ENCODE results near the gene RNF4. TPM values are rescaled to one million over a fixed set of nuclear protein-coding genes. Genes with fewer than 3 reads are reported as not detected.
A peak's percentile ranks its signal among the peaks of the same experiment; 100 is the strongest.

RNF4 gene
- total and polyA plus RNA-seq, 7 donors: 18.1 to 50.2 (median 30.7) TPM

GRCh38 chr4:2489081-2489805, 20.3 kb downstream of the RNF4 start:
- intact Hi-C loops (cut with DNase I): no loop called here
- no peaks in the 10 kb centered on the region for H3K27me3 ChIP-seq (ENCODE audit: insufficient read depth in 3 of 3, low read length in 2 of 3)
- ATAC-seq: peak in 1 of 4 donors; percentile 15
- H3K27ac ChIP-seq: no peak overlapping the region
- H3K4me1 ChIP-seq: peaks cover 19% of the 10 kb centered on the region
- H3K36me3 ChIP-seq (ENCODE audit: insufficient read depth in 1 of 2, low read depth in 1 of 2): peaks cover 7 to 40% of the 10 kb centered on the region in 2 donors
- 86 to 89% (median 89%) methylated on average over 20 of the region's 20 CpGs for WGBS, 3 donors
- no peak overlapping the region for H3K4me3 ChIP-seq
- no peaks in the 10 kb centered on the region for H3K9me3 ChIP-seq
- no peak for DNase-seq
- TF ChIP-seq CTCF (IDR thresholded peaks at IDR 0.05): no peak

- Histone ChIP-seq H3K4me1 (peaks cover 11% of the 10 kb centered on the region), H3K27ac (no peak overlapping the region), H3K4me3 (no peak overlapping the region), H3K27me3 (ENCODE audit: insufficient read depth in 3 of 3, low read length in 2 of 3) (no peaks in the 10 kb centered on the region), H3K36me3 (ENCODE audit: insufficient read depth in 1 of 2, low read depth in 1 of 2) (peaks cover 6 to 40% of the 10 kb centered on the region in 2 donors), H3K9me3 (no peaks in the 10 kb centered on the region)
- ATAC-seq: no peak
- TF ChIP-seq CTCF (IDR thresholded peaks at IDR 0.05): no peak
- DNase-seq: no peak
- WGBS, 3 donors: 79% methylated on average over 9 of the region's 9 CpGs
- intact Hi-C loops (cut with DNase I): no loop called here
These were observed 21.1 kb downstream of the RNF4 start for GRCh38 chr4:2489841-2490552.

- H3K4me1 ChIP-seq: no peaks in the 10 kb centered on the region
- H3K36me3 ChIP-seq (ENCODE audit: insufficient read depth in 1 of 2, low read depth in 1 of 2): peaks cover 6 to 64% of the 10 kb centered on the region in 2 donors
- no peak for DNase-seq
- no peaks in the 10 kb centered on the region for H3K9me3 ChIP-seq
- H3K27ac ChIP-seq: no peak overlapping the region
- WGBS, 3 donors: 71 to 94% (median 74%) methylated on average over 1 of the region's 1 CpG
- no peak for TF ChIP-seq CTCF (IDR thresholded peaks at IDR 0.05)
- no peak for ATAC-seq
- no peak overlapping the region for H3K4me3 ChIP-seq
- intact Hi-C loops (cut with DNase I): no loop called here
- H3K27me3 ChIP-seq (ENCODE audit: insufficient read depth in 3 of 3, low read length in 2 of 3): no peaks in the 10 kb centered on the region
These were observed 24.1 kb downstream of the RNF4 start for GRCh38 chr4:2492970-2493369.

GRCh38 chr4:2494992-2495391, 26.1 kb downstream of the RNF4 start:
- H3K27me3 ChIP-seq (ENCODE audit: insufficient read depth in 3 of 3, low read length in 2 of 3): no peaks in the 10 kb centered on the region
- DNase-seq (no peak), ATAC-seq (peak in 1 of 4 donors; percentile 51)
- intact Hi-C loops (cut with DNase I): no loop called here
- 42 to 71% (median 47%) methylated on average over 3 of the region's 3 CpGs for WGBS, 3 donors
- peaks cover 6 to 83% of the 10 kb centered on the region in 2 donors for H3K36me3 ChIP-seq (ENCODE audit: insufficient read depth in 1 of 2, low read depth in 1 of 2)
- H3K4me1 ChIP-seq: no peaks in the 10 kb centered on the region
- no peaks in the 10 kb centered on the region for H3K9me3 ChIP-seq
- H3K4me3 ChIP-seq: no peak overlapping the region
- no peak overlapping the region for H3K27ac ChIP-seq
- TF ChIP-seq CTCF (IDR thresholded peaks at IDR 0.05): no peak

Measured in psoas muscle (tissue), 8 donors.